Stomach (tissue), 9 donors: ENCODE results near the gene AMPD2. TPM values are rescaled to one million over a fixed set of nuclear protein-coding genes. Genes with fewer than 3 reads are reported as not detected.

Experiments
- DNase-seq, 2 donors: peaks; one replicate each; pipeline versions ENCODE4 v3.0.0 to v3.0.0-alpha.2; 2013 to 2019
- H3K27ac ChIP-seq, 5 donors: fragments of 200-600 bp in 4 of 5; sonication (generic) in 4 of 5; one replicate each; pipeline ENCODE4 v1.5.1; 2013 to 2019; ENCODE audit warnings: mild to moderate bottlenecking in 1 of 5, moderate library complexity in 1 of 5
- H3K27me3 ChIP-seq, 3 donors: fragments of 200-600 bp; sonication (generic); one replicate each; pipeline ENCODE4 v1.5.1; 2017 to 2019; ENCODE audit warnings: mixed run types in 1 of 3
- H3K36me3 ChIP-seq, 4 donors: fragments of 200-600 bp; sonication (generic); 1 replicate in 3 of 4; 2 replicates in 1 of 4; pipeline ENCODE4 v1.5.1; 2016 to 2019
- H3K4me1 ChIP-seq, 4 donors: fragments of 200-600 bp; sonication (generic); one replicate each; pipeline ENCODE4 v1.5.1; 2016 to 2019
- H3K4me3 ChIP-seq, 4 donors: fragments of 200-600 bp; sonication (generic) in 3 of 4; one replicate each; pipeline ENCODE4 v1.5.1; 2016 to 2019; ENCODE audit warnings: mild to moderate bottlenecking in 1 of 4
- H3K9me3 ChIP-seq, 4 donors: fragments of 200-600 bp; sonication (generic); one replicate each; pipeline ENCODE4 v1.5.1; 2016 to 2019
- CTCF ChIP-seq, 7 experiments: fragments of 450-650 bp in 4 of 7; fragments of 200-600 bp in 3 of 7; sonication (generic) in 3 of 7; IDR thresholded peaks; one replicate each; pipeline ENCODE4 v1.5.1; 2016 to 2019; ENCODE audit warnings: antibody characterized with exemption in 7 of 7, control low read depth in 2 of 7, mild to moderate bottlenecking in 1 of 7
- EP300 ChIP-seq: sonication (generic); formaldehyde crosslinking; IDR thresholded peaks from one replicate; pipeline ENCODE4 v1.6.1; 2017; ENCODE audit warnings: antibody characterized with exemption
- POLR2A ChIP-seq, 4 donors: fragments of 450-650 bp; IDR thresholded peaks; one replicate each; pipeline ENCODE4 v1.6.1; 2016; ENCODE audit warnings: antibody characterized with exemption in 4 of 4, control low read depth in 2 of 4, mild to moderate bottlenecking in 1 of 4, moderate library complexity in 1 of 4
- POLR2AphosphoS5 ChIP-seq, 3 donors: sonication (generic); formaldehyde crosslinking; IDR thresholded peaks; one replicate each; pipeline ENCODE4 v1.6.1; 2016; ENCODE audit warnings: antibody characterized with exemption in 3 of 3
- WGBS, 5 donors: extraction: QIAGEN DNeasy Blood & Tissue Kit in 3 of 5; methylation state at CpG; one replicate each; pipeline versions ENCODE4 v1.1.5 to v1.1.7; 2013 to 2018; 5-methylcytosine and 5-hydroxymethylcytosine counted together
- intact Hi-C: fragments of 100-400 bp; cut with DNase I; formaldehyde crosslinking; loops from one replicate; pipeline ENCODE4 v1.15.1; 2023; ENCODE audit warnings: low total_unique reads
- polyA plus RNA-seq, 3 donors: library from polyadenylated mRNA; stranded (reverse); fragments of 200-250 nt; gene quantifications; one replicate each; pipeline ENCODE4 v1.2.3, GENCODE V29; 2013
- total RNA-seq, 5 donors: library from RNA; depleted of rRNA; stranded (reverse); fragments of >200 nt; gene quantifications; one replicate each; pipeline versions ENCODE4 v1.1.0 to v1.2.3, GENCODE V29; 2014 to 2016
- donor health status: healthy with polysubstance abuse.
- donor health status: Bipolar disorder and iron deficiency.
- donor health status: healthy.

Gene AMPD2
- total and polyA plus RNA-seq, 8 donors = 16.1 to 364 (median 72.0) TPM

- Histone ChIP-seq H3K9me3 (no peaks in the 10 kb centered on the region), H3K36me3 (peaks cover 0 to 3% (median 0%) of the 10 kb centered on the region in 4 donors), H3K27me3 (no peaks in the 10 kb centered on the region), H3K27ac (no peak overlapping the region), H3K4me1 (peaks cover 12 to 27% (median 20%) of the 10 kb centered on the region in 4 donors), H3K4me3 (no peak overlapping the region)
- no peak for DNase-seq
- intact Hi-C loops = no loop called here
- WGBS, 5 donors = 32 to 57% (median 35%) methylated on average over 2 of the region's 2 CpGs
- TF ChIP-seq EP300 = no peak
- TF ChIP-seq POLR2AphosphoS5 (IDR thresholded peaks at IDR 0.05) = peak in 1 of 3 donors; percentile 12
- TF ChIP-seq CTCF (IDR thresholded peaks at IDR 0.05) = no peak
- no peak for TF ChIP-seq POLR2A (IDR thresholded peaks at IDR 0.05)
Observed at GRCh38 chr1:109652402-109652801, 32.8 kb downstream of the AMPD2 start.

- 62 to 82% (median 78%) methylated on average over 2 of the region's 2 CpGs for WGBS, 5 donors
- H3K27ac ChIP-seq = no peak overlapping the region
- H3K4me1 ChIP-seq = peaks cover 12 to 35% (median 20%) of the 10 kb centered on the region in 4 donors
Observed at GRCh38 chr1:109653306-109653705, 33.7 kb downstream of the AMPD2 start.

GRCh38 chr1:109654519-109654918 lies 34.9 kb downstream of the AMPD2 start:
- DNase-seq = no peak
- Histone ChIP-seq H3K27me3 (no peaks in the 10 kb centered on the region), H3K27ac (no peak overlapping the region), H3K4me1 (peaks cover 12 to 40% (median 20%) of the 10 kb centered on the region in 4 donors), H3K9me3 (no peaks in the 10 kb centered on the region), H3K4me3 (no peak overlapping the region), H3K36me3 (peaks cover 0 to 23% (median 9%) of the 10 kb centered on the region in 4 donors)
- TF ChIP-seq POLR2AphosphoS5 (IDR thresholded peaks at IDR 0.05) = no peak
- TF ChIP-seq POLR2A (IDR thresholded peaks at IDR 0.05) = no peak
- no peak for TF ChIP-seq CTCF (IDR thresholded peaks at IDR 0.05)
- no peak for TF ChIP-seq EP300
- WGBS, 5 donors = 88 to 94% (median 90%) methylated on average over 12 of the region's 12 CpGs
- intact Hi-C loops = no loop called here

More at GRCh38 chr1:109653306-109653705, 33.7 kb downstream of the AMPD2 start:
- H3K36me3 ChIP-seq = peaks cover 0 to 11% (median under 1%) of the 10 kb centered on the region in 4 donors
- H3K4me3 ChIP-seq = no peak overlapping the region
- DNase-seq = no peak
- no peak for TF ChIP-seq POLR2AphosphoS5 (IDR thresholded peaks at IDR 0.05)
- intact Hi-C loops = no loop called here
- H3K9me3 ChIP-seq = no peaks in the 10 kb centered on the region
- H3K27me3 ChIP-seq = no peaks in the 10 kb centered on the region

- Histone ChIP-seq H3K27me3 (no peaks in the 10 kb centered on the region), H3K4me3 (peak within 1 kb of the TSS; percentile 55 to 79 (median 64)), H3K4me1 (peaks cover 12 to 40% (median 20%) of the 10 kb centered on the region in 4 donors), H3K9me3 (no peaks in the 10 kb centered on the region), H3K36me3 (peaks cover 0 to 35% (median 21%) of the 10 kb centered on the region in 4 donors), H3K27ac (peak within 1 kb of the TSS; percentile 76 to 87 (median 80))
- 1% methylated on average over 15 to 54 of the region's 54 CpGs for WGBS, 5 donors
- peak; percentile 88 to 95 for DNase-seq
- intact Hi-C loops = no loop called here
- TF ChIP-seq EP300 (no peak), POLR2AphosphoS5 (IDR thresholded peaks at IDR 0.05) (peak; percentile 42 to 89 (median 70))
Observed at GRCh38 chr1:109655615-109656519, 36.2 kb downstream of the AMPD2 start, which contains the start of gene GSTM4. GSTM4 (plus strand) TSS chr1:109656099; CDS start chr1:109656390, 291 bp downstream.

- Histone ChIP-seq H3K27ac (peak overlapping the region in 2 of 5 donors; percentile 78 to 87), H3K9me3 (no peaks in the 10 kb centered on the region), H3K4me3 (no peak overlapping the region), H3K36me3 (peaks cover 0 to 51% (median 33%) of the 10 kb centered on the region in 4 donors), H3K4me1 (peaks cover 12 to 40% (median 20%) of the 10 kb centered on the region in 4 donors), H3K27me3 (no peaks in the 10 kb centered on the region)
- 90 to 95% (median 92%) methylated on average over 4 of the region's 4 CpGs for WGBS, 5 donors
- intact Hi-C loops = no loop called here
- DNase-seq = no peak
- no peak for TF ChIP-seq EP300
- TF ChIP-seq POLR2AphosphoS5 (IDR thresholded peaks at IDR 0.05) = no peak
- no peak for TF ChIP-seq POLR2A (IDR thresholded peaks at IDR 0.05)
- no peak for TF ChIP-seq CTCF (IDR thresholded peaks at IDR 0.05)
Observed at GRCh38 chr1:109657395-109657794, 37.8 kb downstream of the AMPD2 start.
